GM20000 (cell line): Measurements from ENCODE around the gene ILK.

Source experiments
- DNase-seq: peaks from one replicate; pipeline ENCODE4 v3.0.0; 2012; ENCODE audit warnings: low spot score
- TF ChIP-seq, protein P1 (sequence below): IDR thresholded peaks from 2 replicates; pipeline ENCODE4 v1.5.1; 2012; ENCODE audit warnings: mild to moderate bottlenecking, control low read depth; ENCODE audit errors: extremely low read depth, missing control alignments

The ILK gene

DNA sequence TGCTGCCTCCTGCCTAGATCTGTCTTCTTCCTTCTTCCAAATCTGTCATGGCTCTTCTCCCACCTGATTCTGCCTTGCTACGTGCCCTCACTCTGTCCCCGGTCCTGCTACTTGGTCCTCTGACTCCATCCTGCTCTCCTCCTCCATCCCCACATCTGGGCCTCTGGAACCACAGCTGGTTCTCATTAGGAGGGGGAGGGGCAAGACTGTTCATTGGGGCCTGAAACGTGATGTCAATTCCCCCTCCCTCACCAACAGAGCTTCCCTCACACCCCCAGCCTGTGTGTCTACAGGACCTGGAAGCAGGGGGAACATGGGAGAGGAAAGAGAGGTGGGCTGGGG, 43.0 kb downstream of the ILK start:
- TF ChIP-seq, protein P1, sequence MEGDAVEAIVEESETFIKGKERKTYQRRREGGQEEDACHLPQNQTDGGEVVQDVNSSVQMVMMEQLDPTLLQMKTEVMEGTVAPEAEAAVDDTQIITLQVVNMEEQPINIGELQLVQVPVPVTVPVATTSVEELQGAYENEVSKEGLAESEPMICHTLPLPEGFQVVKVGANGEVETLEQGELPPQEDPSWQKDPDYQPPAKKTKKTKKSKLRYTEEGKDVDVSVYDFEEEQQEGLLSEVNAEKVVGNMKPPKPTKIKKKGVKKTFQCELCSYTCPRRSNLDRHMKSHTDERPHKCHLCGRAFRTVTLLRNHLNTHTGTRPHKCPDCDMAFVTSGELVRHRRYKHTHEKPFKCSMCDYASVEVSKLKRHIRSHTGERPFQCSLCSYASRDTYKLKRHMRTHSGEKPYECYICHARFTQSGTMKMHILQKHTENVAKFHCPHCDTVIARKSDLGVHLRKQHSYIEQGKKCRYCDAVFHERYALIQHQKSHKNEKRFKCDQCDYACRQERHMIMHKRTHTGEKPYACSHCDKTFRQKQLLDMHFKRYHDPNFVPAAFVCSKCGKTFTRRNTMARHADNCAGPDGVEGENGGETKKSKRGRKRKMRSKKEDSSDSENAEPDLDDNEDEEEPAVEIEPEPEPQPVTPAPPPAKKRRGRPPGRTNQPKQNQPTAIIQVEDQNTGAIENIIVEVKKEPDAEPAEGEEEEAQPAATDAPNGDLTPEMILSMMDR: no peak
- no peak for DNase-seq

DNA sequence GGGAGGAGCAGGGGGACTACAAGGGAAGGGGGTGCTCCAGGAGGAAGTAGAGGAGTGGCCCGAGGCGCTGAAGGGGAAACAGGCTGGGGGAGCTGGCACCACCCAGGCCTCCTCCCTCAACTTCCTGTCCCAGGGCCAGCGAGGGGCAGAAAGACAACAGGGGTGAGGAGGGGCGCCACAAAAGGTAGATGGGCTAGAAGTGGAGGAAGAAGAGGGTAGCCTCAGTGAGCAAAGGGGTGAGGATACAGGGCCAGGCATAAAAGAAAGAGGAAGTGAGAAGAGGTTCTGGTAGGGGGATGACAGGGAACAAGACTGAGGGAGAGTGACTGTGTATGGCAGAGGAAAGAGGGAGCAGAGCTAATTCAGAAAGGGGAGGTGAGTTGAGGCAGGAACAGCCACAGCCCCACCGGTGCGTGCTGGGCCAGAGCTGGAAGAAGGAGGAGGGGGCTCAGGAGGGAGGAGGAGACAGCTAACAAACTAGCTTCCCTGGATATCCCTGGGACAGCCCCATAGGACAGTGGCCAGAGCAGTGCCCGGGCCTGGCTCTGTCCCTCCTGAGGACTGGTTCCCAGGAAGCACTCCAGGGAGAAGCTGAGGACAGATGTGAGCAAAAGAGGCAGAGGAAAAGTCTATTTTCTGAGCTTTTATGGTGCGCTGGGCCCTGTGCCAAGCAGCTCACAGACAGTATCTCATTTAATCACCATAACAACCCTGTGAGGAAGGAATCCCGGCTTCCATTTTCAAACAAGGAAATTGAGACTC, 43.5 kb downstream of the ILK start:
- DNase-seq: peak; percentile 81
- TF ChIP-seq, protein P1: no peak

DNA sequence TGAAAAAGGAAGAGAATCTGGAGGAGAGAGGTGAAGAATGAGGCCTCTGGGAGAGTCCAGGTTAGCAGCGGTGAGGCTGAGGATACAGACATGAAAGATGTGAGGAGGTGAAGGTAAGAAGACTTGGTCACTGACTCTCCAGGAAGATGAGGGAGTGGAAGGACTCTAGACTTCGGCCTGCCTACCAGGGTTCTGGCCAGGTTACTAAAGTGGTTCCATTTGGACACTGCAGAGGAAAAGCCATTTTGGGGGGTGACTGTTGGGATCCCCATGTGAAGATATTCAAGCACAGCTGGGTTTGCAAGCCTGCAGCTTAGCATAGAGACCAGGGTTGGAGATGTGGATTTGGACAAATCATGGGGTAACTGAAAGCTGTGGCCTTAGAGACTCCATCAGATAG, 44.3 kb downstream of the ILK start:
- TF ChIP-seq, protein P1: no peak
- DNase-seq: no peak

DNA sequence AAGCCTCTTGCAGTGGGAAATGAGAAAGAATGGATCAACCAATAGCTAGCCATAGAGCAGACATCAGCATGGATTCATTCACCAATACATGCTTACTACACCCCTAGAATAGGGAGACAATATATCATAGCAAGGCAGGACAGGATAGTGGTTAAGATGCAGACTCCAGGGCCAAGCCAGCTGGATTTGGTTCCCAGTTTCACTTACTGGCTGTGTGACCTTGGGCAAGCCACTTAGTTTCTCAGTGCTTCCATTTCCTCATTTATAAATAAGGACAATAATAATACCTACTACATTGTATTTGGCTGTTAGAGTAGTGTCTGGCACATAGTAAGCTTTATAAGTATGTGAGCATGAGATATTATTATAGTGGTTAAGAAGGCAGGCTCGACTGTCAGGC, 44.9 kb downstream of the ILK start:
- TF ChIP-seq, protein P1: no peak

DNA sequence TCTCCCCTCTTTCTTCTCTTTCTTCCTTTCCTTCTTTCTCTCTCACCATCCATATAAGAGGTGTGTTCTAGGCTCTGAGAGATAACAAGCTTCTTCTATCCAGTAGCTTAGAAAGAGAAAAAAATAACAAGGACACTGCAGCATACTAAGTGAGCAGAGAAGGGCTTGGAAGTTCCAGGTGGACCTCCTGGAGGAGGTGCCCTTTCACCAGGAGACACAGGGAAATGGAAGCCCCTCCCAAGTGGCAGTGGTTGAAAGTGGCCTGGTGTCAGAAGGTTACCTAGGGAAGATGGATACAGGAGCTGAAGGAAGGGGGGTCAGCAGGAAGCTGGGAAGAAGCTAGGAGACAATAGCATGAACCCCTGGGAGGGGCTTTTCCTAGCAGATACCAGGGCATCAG, 46.5 kb downstream of the ILK start:
- TF ChIP-seq, protein P1: no peak
- no peak for DNase-seq

More for the DNA sequence above, 44.9 kb downstream of the ILK start:
- no peak for DNase-seq

DNA sequence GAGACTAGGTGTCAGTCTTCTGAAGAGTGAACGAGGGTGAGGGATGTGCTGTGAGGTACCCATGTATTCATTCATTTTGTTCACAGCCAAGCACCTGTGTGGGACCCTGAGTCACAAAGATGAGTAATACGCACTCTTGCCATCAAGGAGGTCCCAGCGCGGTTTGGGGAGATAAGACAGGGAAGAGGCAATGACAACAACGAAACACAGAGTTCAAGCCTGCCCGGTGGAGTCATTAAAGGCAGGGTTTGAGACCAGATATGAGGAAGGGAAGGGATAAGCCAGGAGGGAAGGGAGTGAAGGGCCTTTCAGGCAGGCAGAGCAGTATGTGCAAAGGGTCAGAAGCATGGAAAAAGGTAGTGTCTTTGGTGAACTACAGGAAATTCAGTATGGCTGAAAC, 47.4 kb downstream of the ILK start:
- no peak for DNase-seq
- TF ChIP-seq, protein P1: no peak

DNA sequence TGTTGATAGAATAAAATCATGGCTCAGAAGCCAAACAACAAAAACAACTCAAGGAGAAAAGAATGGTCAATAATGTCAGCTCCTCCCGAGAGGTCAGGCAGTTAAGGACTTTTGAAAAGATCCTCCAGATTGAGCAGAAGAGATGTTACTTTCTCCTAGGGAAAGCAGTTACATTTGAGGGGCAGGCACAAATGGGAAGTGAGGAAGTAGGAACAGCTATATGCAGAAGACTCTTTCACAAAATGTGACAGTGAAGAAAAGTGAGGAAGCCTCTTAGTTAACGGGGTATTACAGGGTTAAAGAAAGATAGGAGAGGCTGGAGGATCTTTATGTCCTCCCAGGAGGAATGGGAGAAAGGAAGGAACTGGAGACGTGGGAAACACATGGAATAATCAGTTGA, 48.6 kb downstream of the ILK start:
- TF ChIP-seq, protein P1: no peak
- no peak for DNase-seq
